Measurements from ENCODE around the gene BTBD16. TPM values are rescaled to one million over a fixed set of nuclear protein-coding genes. Genes with fewer than 3 reads are reported as not detected.
A peak's percentile ranks its signal among the peaks of the same experiment; 100 is the strongest.

The BTBD16 gene
- total RNA-seq, 2 donors from 2014 or later = not detected

- no peak for DNase-seq
- H3K36me3 ChIP-seq (replicated peaks in 1 of 2; ENCODE audit: insufficient read depth in 1 of 2, low read depth in 2 of 2) = no peaks in the 10 kb centered on the region
- intact Hi-C loops (cut with DNase I) = no loop called here
- no peaks in the 10 kb centered on the region for H3K4me1 ChIP-seq
- H3K4me3 ChIP-seq = no peak overlapping the region
- no peaks in the 10 kb centered on the region for H3K9me3 ChIP-seq
- WGBS, 2 donors = 83 to 86% methylated on average over 10 of the region's 10 CpGs
- H3K27ac ChIP-seq = no peak overlapping the region
- no peaks in the 10 kb centered on the region for H3K27me3 ChIP-seq
- ATAC-seq = no peak
- TF ChIP-seq POLR2A (IDR thresholded peaks at IDR 0.05) = no peak
- no peak for TF ChIP-seq CTCF (IDR thresholded peaks at IDR 0.05)
Observed at GRCh38 chr10:122273966-122274545, 3.0 kb downstream of the BTBD16 start.

- intact Hi-C loops (cut with DNase I) = no loop called here
- Histone ChIP-seq H3K27ac (no peak overlapping the region), H3K4me3 (no peak overlapping the region), H3K36me3 (replicated peaks in 1 of 2; ENCODE audit: insufficient read depth in 1 of 2, low read depth in 2 of 2) (no peaks in the 10 kb centered on the region), H3K4me1 (no peaks in the 10 kb centered on the region), H3K27me3 (no peaks in the 10 kb centered on the region), H3K9me3 (no peaks in the 10 kb centered on the region)
- TF ChIP-seq POLR2A (IDR thresholded peaks at IDR 0.05) (no peak), CTCF (IDR thresholded peaks at IDR 0.05) (no peak)
- DNase-seq (no peak), ATAC-seq (no peak)
- WGBS, 2 donors = 92 to 96% methylated on average over 6 of the region's 6 CpGs
Observed at GRCh38 chr10:122276611-122277208, 5.6 kb downstream of the BTBD16 start.

GRCh38 chr10:122277526-122278136, 6.5 kb downstream of the BTBD16 start:
- no peak overlapping the region for H3K4me3 ChIP-seq
- intact Hi-C loops (cut with DNase I) = no loop called here
- H3K27me3 ChIP-seq = no peaks in the 10 kb centered on the region
- no peak overlapping the region for H3K27ac ChIP-seq
- 74 to 86% methylated on average over 9 to 10 of the region's 10 CpGs for WGBS, 2 donors
- no peaks in the 10 kb centered on the region for H3K4me1 ChIP-seq
- TF ChIP-seq CTCF (IDR thresholded peaks at IDR 0.05) = no peak
- no peak for TF ChIP-seq POLR2A (IDR thresholded peaks at IDR 0.05)
- no peaks in the 10 kb centered on the region for H3K36me3 ChIP-seq (replicated peaks in 1 of 2; ENCODE audit: insufficient read depth in 1 of 2, low read depth in 2 of 2)
- no peaks in the 10 kb centered on the region for H3K9me3 ChIP-seq
- DNase-seq = no peak
- ATAC-seq = no peak

- Histone ChIP-seq H3K27ac (no peak overlapping the region), H3K9me3 (no peaks in the 10 kb centered on the region), H3K27me3 (no peaks in the 10 kb centered on the region), H3K4me3 (no peak overlapping the region), H3K4me1 (no peaks in the 10 kb centered on the region), H3K36me3 (replicated peaks in 1 of 2; ENCODE audit: insufficient read depth in 1 of 2, low read depth in 2 of 2) (no peaks in the 10 kb centered on the region)
- 33% methylated on average over 9 of the region's 9 CpGs for WGBS, 2 donors
- intact Hi-C loops (cut with DNase I) = no loop called here
- ATAC-seq = no peak
- DNase-seq = peak in 2 of 4 donors; percentile 27 to 40
- TF ChIP-seq POLR2A (IDR thresholded peaks at IDR 0.05) (no peak), CTCF (IDR thresholded peaks at IDR 0.05) (peak in 4 of 7 experiments; percentile 38 to 48 (median 40))
Observed at GRCh38 chr10:122279725-122280141, 8.6 kb downstream of the BTBD16 start.

Data from body of pancreas (tissue), 4 donors.